Inferior parietal cortex (tissue), 1 donor: ENCODE results near the gene GDF2.

Experiments used
- DNase-seq: peaks from one replicate; pipeline ENCODE4 v3.0.0-alpha.2; 2016; ENCODE audit errors: extremely low spot score

The GDF2 gene

DNA sequence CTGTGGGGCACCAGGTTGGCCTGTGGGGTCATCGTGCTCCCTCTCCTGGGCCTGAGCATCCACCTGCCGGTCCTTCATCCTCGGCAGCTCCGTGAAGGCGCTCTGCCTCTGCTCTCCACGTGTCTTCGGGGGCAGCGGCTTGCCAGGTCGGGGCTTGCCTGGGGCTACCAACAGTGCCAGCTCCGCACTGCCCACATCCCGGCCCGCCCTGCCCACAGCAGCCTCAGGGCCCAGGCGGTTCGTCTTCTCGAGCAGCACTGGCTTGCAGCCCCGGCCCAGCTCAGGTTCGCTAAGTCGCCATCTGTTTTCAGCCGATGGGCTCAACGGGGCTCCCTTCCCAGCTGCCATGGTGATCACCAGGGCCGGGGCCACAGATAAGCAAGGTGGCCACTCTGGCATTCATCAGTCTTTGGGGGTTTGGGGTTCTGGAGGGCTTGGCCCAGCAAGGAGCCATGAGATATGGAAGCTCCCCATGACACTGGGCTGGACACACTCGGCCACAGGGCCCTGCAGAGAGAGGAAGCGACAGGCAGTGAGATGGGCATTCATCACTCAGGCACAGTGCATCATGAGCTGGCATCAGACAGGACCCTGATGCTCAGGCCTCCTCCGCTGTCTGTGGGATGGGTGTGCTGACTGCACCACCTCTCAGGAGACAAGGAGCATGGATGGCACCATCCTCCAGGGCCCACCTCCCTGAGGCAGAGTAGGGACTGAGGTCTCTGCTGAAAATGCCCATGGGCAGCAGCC, 46.4 kb downstream of the GDF2 start:
- no peak for DNase-seq

DNA sequence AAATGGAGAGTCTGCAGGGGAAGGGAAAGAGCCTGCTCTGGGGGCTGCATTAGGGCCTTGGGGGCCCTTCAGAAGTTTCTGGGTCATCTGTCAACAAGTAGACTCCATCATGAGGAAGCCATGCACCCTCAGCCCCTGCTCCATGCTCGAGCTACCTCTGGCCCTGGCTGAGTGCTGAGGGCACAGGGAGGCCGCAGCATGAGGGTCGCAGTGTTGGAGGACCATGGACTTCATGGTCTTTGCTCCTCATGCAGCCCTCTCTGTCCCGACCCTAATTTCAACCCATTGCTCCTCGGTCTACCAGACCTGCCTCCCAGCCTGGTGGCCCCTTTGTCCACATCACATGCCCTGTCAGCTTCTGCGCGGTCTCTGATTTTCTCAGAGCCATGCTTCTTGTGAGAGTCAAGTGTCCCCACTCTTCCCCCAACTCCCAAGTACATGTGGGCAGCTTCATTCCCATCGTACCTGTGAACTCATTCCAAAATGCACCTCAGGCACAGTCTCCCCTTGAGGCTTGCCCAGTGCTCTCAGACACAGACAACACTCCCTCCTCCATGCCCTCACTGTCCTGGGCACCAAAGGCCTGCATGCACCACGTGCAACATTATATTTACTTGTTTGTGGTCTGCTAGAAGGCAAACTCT, 47.1 kb downstream of the GDF2 start:
- DNase-seq: no peak

DNA sequence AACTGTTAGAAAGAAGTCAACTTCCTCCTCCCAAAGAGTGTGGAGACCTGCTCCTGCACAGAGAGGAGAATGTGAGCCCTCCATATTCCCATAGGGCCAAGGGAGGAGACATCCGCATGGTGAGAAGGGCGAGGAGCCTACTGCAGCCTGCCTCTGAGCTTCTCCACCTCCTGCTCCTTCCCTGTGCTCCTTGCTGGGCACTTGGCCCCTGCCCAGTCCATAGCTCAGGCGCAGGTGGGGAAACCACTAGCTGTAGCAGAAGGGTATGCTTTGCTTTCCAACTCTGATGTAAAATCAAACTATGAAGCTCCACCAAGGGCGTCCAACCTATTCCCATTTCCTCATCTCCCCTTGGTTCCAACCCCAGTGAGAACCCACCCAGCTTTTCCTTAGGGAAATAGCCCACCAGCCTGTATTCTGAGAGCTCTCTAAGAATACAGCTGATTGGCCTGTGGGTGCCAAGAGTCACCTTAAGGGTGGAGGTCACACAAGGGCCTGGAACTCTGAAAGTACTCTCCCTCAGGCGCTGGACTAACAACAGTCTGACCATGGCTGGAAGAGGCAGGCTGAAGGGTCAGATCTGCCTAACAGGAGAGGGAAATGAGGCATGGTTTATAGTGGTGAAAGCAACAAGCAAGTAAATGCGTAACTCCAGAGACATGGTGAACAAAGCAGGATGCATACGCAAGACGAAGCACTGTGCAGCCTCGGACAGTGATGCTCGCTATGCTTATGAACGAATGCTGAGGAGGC, 47.9 kb downstream of the GDF2 start:
- no peak for DNase-seq

DNA sequence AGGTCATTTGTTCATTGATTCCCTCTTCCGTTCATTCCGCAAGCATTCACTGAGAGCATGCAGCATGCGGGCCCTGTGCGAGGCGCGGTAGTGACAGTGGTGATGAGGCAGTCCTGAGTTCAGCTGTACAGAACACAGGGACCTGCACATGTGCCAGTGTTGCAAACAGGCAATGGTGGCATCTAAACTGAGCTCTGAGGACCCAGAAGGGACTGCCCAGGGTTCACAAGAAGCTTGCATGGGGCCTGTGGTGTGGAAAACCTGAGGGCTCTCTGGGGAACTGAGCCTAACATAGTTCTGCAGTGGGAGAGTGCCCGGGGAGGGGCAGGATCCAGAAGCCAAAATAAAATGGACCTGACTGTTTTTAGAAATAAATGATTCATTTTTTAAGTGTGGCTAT, 48.6 kb downstream of the GDF2 start:
- no peak for DNase-seq

DNA sequence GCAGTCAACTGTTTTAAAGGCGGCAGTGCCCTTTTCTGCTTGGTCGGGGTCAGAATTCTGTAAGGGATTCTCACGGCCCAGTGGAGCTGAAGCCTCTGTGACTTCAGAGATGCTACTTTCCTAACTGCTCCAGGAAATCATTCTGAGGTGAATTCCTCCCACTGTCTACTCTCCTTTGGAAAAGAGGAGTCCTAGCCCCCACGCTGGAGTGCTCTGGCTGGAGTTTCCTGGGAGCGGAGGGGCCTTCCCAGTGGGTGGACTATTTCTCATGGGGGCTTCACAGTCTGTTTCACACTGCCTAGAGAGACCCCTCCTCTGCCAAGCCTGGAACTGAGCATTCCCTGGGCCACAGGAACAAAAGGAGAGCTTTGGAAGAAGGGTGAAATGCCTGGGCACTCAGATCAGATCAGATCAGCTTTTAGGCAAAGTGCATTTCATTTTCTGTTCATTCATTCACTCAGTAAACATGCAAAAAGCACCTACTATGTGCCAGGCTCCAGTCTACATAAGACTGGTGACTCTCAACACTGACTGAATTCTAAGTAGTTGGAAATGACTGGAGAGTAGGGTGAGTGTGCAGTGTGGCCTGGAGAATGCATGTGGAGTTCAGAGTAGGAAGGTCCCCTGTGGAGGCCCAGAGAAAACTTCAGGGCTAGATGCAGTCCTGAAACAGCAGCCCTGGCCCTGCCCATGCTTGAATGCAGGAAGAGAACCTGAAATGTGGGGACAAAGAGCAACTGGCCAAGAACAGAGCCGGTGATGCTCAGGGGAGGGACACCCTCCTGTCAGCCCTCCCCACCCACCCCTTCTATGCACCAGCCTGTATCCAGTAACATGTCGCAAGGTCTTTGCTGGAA, 49.6 kb downstream of the GDF2 start:
- no peak for DNase-seq

DNA sequence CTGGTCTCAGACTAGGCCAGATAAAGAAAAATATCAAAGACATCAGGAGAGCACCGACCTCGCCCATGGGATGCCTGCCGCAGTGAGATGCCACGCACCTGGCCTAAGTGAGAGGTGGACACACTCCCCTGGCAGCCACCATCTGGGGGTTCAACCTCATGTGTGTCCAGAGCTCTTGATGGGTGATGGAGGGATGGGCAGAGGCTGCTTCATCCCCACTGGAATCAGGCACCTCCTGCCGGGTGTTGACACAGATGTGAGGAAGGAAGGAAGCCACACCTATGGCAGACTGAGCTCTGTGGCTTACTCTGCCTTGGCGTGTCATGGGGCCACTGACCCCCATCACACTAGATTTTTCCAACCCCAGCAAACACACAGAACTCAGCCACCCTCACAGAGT, 50.5 kb downstream of the GDF2 start:
- DNase-seq: no peak

DNA sequence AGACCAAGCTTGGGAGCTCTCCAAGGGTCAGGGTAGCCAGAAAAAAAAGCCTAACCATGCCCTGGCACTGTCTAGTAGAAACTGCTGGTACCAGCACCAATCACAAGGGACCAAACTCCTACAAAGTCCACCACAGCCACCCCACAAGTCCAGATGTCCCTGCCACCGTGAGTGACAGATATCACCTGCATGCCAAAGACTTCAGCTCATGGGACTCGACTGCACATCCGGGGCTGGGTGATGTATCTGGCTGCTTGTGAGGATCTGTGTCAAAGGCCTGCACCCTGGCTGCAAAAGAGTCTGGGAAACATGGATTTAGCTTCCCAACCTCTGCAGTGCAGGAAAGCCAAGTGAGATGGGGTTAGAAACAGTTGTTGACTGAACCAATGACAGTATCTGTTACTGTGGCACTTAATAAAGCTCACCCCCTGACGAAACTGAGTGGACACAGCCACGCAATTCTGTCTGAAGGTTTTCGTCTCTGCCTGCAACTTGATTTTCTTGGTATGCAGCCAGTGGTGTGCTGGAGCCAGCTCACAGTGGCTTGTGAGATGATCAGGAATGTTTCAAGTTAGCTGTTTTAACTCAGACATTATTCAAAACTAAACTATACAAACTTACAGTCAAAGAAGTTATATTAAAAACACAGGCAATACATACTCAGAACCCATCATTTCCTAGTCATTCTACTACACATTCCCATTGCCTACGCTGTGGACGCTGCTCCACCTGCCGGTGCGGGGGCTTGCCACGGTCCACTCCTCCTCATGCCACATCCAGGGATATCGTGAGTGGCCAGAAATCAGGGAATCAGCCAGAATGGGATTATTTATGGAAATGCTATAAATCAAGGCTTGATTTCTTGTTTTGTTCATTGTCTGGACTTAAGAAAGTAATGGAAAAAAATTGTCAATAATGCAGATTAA, 52.6 kb downstream of the GDF2 start:
- no peak for DNase-seq

DNA sequence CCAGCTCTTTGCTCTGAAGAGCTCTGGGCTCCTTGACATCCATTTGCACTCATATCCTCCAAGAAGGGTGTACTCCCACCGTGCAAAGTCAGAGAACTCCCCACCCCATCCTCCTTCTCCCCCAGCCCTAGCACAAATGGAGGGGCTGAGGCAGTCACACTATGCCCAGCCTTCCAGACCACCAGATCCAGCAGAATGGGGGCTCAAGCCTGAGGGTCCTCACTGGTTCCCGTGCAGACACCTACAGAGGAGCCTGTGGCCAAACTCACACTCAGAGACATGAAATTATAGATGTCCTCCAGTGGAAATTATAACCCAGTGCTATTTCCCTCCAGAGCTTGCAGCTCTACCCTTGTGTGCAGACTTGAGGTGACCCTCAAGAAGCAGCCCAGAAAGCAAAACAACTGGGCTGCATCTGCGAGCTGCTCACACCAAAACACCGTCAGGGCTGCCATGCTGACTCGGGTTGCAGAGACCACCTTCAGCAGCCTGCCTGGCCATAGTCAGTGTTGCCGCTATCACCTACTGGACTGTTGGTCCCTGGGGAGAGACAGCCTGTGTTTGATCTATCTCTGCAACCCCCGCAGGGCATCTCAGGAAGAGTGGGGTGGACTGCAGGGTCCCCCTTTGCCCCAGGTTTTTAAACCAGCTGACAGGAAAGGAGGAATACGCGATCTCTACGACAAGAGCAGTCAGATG, 54.4 kb downstream of the GDF2 start:
- no peak for DNase-seq
